GM12878 (cell line): ENCODE results near the gene CNR1. TPM values are rescaled to one million over a fixed set of nuclear protein-coding genes. Genes with fewer than 3 reads are reported as not detected.

ENCODE experiments used
- ATAC-seq: fragments of 200-7000 bp; cut with Tn5 transposase; 3 replicates; pipeline ENCODE4 v1.9.1; 2020; ENCODE audit warnings: mild to moderate bottlenecking, moderate library complexity
- BruUV-seq: library from RNA; stranded (reverse); fragments of 400-500 nt; replicated peaks from 2 replicates; lab custom pipeline; 2021; lab: Mats Ljungman, UMichigan
- CTCF ChIA-PET: fragments of 300-600 bp; sonication (Branson Sonifier 250); formaldehyde crosslinking; extraction: SDS; loops from one replicate; lab custom pipeline; 2021; ENCODE audit warnings: inconsistent platforms; lab: Yijun Ruan, JAX
- POLR2A ChIA-PET: fragments of 350-600 bp; formaldehyde crosslinking; extraction: SDS; loops from one replicate; lab custom pipeline; 2021; ENCODE audit warnings: inconsistent platforms; lab: Charles Lee
- RAD21 ChIA-PET: fragments of 300-600 bp; sonication (Branson Sonifier 250); formaldehyde crosslinking; loops from one replicate; lab custom pipeline; 2023; ENCODE audit warnings: antibody characterized with exemption; ENCODE audit not compliant: unreplicated experiment; lab: Charles Lee
- SMC1A ChIA-PET: fragments of 300-600 bp; sonication (Branson Sonifier 250); formaldehyde crosslinking; loops from one replicate; lab custom pipeline; 2023; ENCODE audit not compliant: unreplicated experiment, uncharacterized antibody; lab: Charles Lee
- DNase-seq: peaks from one replicate; pipeline ENCODE4 v3.0.0-alpha.2; 2011; ENCODE audit warnings: low read depth, low spot score
- FAIRE-seq: peaks from 3 replicates; lab custom pipeline; 2011; peaks lifted over from hg19 to GRCh38; lab: Jason Lieb, UNC
- H2AFZ ChIP-seq: 2 replicates; pipeline ENCODE4 v1.6.0; 2011; ENCODE audit warnings: low read depth, low read length, control low read depth; ENCODE audit not compliant: control insufficient read depth
- H3K27ac ChIP-seq: 2 replicates; pipeline ENCODE4 v1.5.1; 2011; ENCODE audit warnings: control low read depth; ENCODE audit not compliant: control insufficient read depth, insufficient read depth
- H3K27me3 ChIP-seq, 2 experiments: replicated peaks in 1 of 2; 2 replicates each; pipeline versions ENCODE4 v1.6.0 to v1.6.1; 2011; ENCODE audit warnings: low read length in 1 of 2; ENCODE audit not compliant: control insufficient read depth in 2 of 2, insufficient read depth in 2 of 2
- H3K36me3 ChIP-seq, 2 experiments: 2 replicates each; pipeline ENCODE4 v1.5.1; 2011; ENCODE audit warnings: low read length in 1 of 2; ENCODE audit not compliant: control insufficient read depth in 2 of 2, insufficient read depth in 2 of 2
- H3K4me1 ChIP-seq: 2 replicates; pipeline ENCODE4 v1.6.1; 2011; ENCODE audit warnings: mild to moderate bottlenecking, low read length, moderate library complexity, mixed read lengths; ENCODE audit not compliant: control insufficient read depth, insufficient read depth
- H3K4me2 ChIP-seq: 2 replicates; pipeline ENCODE4 v1.6.0; 2011; ENCODE audit warnings: control low read depth; ENCODE audit not compliant: control insufficient read depth, insufficient read depth
- H3K4me3 ChIP-seq: fragments of 200-600 bp; sonication (generic); 2 replicates; pipeline ENCODE4 v1.5.1; 2016
- H3K79me2 ChIP-seq: 2 replicates; pipeline ENCODE4 v1.6.0; 2011; ENCODE audit warnings: low read length; ENCODE audit not compliant: control insufficient read depth, insufficient read depth
- H3K9ac ChIP-seq: 2 replicates; pipeline ENCODE4 v1.8.0; 2011; ENCODE audit warnings: low read length, control low read depth, mixed read lengths; ENCODE audit not compliant: control insufficient read depth, insufficient read depth
- H3K9me3 ChIP-seq: replicated peaks from 3 replicates; pipeline ENCODE4 v1.5.1; 2011; ENCODE audit warnings: mild to moderate bottlenecking, low read length; ENCODE audit not compliant: control insufficient read depth, insufficient read depth
- H4K20me1 ChIP-seq: 2 replicates; pipeline ENCODE4 v1.6.0; 2011; ENCODE audit not compliant: control insufficient read depth, insufficient read depth
- ASH2L ChIP-seq: fragments of 300-600, 200-600 bp; sonication (generic); IDR thresholded peaks from 2 replicates; pipeline ENCODE4 v1.6.1; 2017; ENCODE audit warnings: low read depth, mild to moderate bottlenecking, borderline replicate concordance
- CHD2 ChIP-seq: IDR thresholded peaks from 2 replicates; pipeline ENCODE4 v1.6.1; 2011; ENCODE audit warnings: low read depth, low read length, improper control_type of control experiment, borderline replicate concordance
- FOS ChIP-seq: IDR thresholded peaks from 3 replicates; pipeline ENCODE4 v1.6.1; 2011; ENCODE audit warnings: borderline replicate concordance; ENCODE audit not compliant: insufficient read length; ENCODE audit errors: extremely low read depth
- MEF2A ChIP-seq: IDR thresholded peaks from 2 replicates; pipeline ENCODE4 v1.6.1; 2011; ENCODE audit warnings: low read depth, mild to moderate bottlenecking, low read length, moderate library complexity; ENCODE audit not compliant: insufficient read depth
- MYB ChIP-seq: fragments of 150-350 bp; IDR thresholded peaks from 2 replicates; pipeline ENCODE4 v1.6.1; 2014; ENCODE audit warnings: mild to moderate bottlenecking, low read depth, low read length, borderline replicate concordance
- MYC ChIP-seq: IDR thresholded peaks from 2 replicates; pipeline ENCODE4 v1.6.1; 2011; ENCODE audit warnings: mild to moderate bottlenecking, low read length, moderate library complexity, inconsistent platforms; ENCODE audit not compliant: insufficient read depth, insufficient replicate concordance, insufficient read length, severe bottlenecking
- NFXL1 ChIP-seq: fragments of 450-650 bp; IDR thresholded peaks from 2 replicates; pipeline ENCODE4 v1.6.1; 2017; ENCODE audit warnings: antibody characterized with exemption, mild to moderate bottlenecking, borderline replicate concordance
- NFYA ChIP-seq: IDR thresholded peaks from 2 replicates; pipeline ENCODE4 v1.6.1; 2011; ENCODE audit warnings: low read depth, mild to moderate bottlenecking, low read length, improper control_type of control experiment, borderline replicate concordance
- RAD51 ChIP-seq: fragments of 450-650 bp; IDR thresholded peaks from 2 replicates; pipeline ENCODE4 v1.6.1; 2016; ENCODE audit warnings: moderate library complexity, mild to moderate bottlenecking, inconsistent platforms
- RBBP5 ChIP-seq: fragments of 200-600 bp; sonication (generic); conservative IDR thresholded peaks from 2 replicates; pipeline ENCODE4 v1.6.1; 2016
- SMAD5 ChIP-seq: IDR thresholded peaks from 2 replicates; pipeline ENCODE4 v1.6.1; 2016; ENCODE audit warnings: antibody characterized with exemption, low read depth
- SUZ12 ChIP-seq: fragments of 200-600 bp; sonication (generic); IDR thresholded peaks from one replicate; pipeline ENCODE4 v1.6.1; 2018; ENCODE audit warnings: antibody characterized with exemption, mild to moderate bottlenecking; ENCODE audit not compliant: unreplicated experiment
- WGBS: methylation state at CpG from one replicate; pipeline ENCODE4 v1.1.6; 2016; ENCODE audit warnings: low lambda C conversion rate; ENCODE audit not compliant: insufficient replicate concordance, insufficient coverage; ENCODE audit errors: missing lambda C conversion rate; 5-methylcytosine and 5-hydroxymethylcytosine counted together
- in situ Hi-C: fragments of 300-500 bp; cut with MboI; formaldehyde crosslinking; loops from 9 replicates; pipeline ENCODE4 v1.14.3; 2018; ENCODE audit warnings: mixed read lengths
- intact Hi-C: fragments of 100-400 bp; cut with micrococcal nuclease; formaldehyde crosslinking; loops from one replicate; pipeline ENCODE4 v1.14.2; 2022; ENCODE audit not compliant: unreplicated experiment
- polyA plus RNA-seq, 11 experiments: library from polyadenylated mRNA; depleted of rRNA in 4 of 11; unstranded in 6 of 11; stranded (reverse) in 5 of 11; fragments of >200 nt; fragmentation: Nextera tagmentation in 4 of 11; fragmentation: Illumina TruSeq in 1 of 11; extraction: Ambion mirVana in 4 of 11; extraction: Trizol in 1 of 11; gene quantifications; 1 replicate in 1 of 11; 2 replicates in 10 of 11; pipeline versions ENCODE4 v1.2.1 to v1.2.3, GENCODE V29; 2011 to 2016; ENCODE audit warnings: inconsistent platforms in 2 of 11, missing spikeins in 2 of 11, low read depth in 1 of 11
- total RNA-seq, 4 experiments: library from RNA; depleted of rRNA in 3 of 4; stranded (reverse); fragments of >200 nt in 3 of 4; fragmentation: Illumina TruSeq in 1 of 4; extraction: Trizol in 1 of 4; gene quantifications; 2 replicates each; pipeline versions ENCODE4 v1.2.1 to v1.2.3, GENCODE V29; 2013 to 2021
- TF ChIP-seq, protein P1 (sequence below): fragments of 450-650 bp; IDR thresholded peaks from 2 replicates; pipeline ENCODE4 v1.6.1; 2017; ENCODE audit warnings: low read depth, mild to moderate bottlenecking, moderate library complexity

CNR1 gene
- total and polyA plus RNA-seq, 10 of the 15 experiments (the other 5 are each of a cell fraction or from before 2014, with no cell fraction given), result 2.2 to 15.4 (median 8.5) TPM

GRCh38 chr6:88105741-88106340, 60.3 kb downstream of the CNR1 start:
- no TSS peak for BruUV-seq
- no peak overlapping the region for H3K27ac ChIP-seq
- WGBS, result 35% methylated on average over 7 of the region's 7 CpGs
- H2AFZ ChIP-seq, result no peak overlapping the region
- TF ChIP-seq FOS (no peak), NFXL1 (no peak), SMAD5 (no peak), NFYA (no peak), MYB (no peak), MYC (no peak), MEF2A (no peak), ASH2L (no peak), CHD2 (no peak), RAD51 (no peak), RBBP5 (no peak), SUZ12 (no peak)
- TF ChIP-seq, protein P1, sequence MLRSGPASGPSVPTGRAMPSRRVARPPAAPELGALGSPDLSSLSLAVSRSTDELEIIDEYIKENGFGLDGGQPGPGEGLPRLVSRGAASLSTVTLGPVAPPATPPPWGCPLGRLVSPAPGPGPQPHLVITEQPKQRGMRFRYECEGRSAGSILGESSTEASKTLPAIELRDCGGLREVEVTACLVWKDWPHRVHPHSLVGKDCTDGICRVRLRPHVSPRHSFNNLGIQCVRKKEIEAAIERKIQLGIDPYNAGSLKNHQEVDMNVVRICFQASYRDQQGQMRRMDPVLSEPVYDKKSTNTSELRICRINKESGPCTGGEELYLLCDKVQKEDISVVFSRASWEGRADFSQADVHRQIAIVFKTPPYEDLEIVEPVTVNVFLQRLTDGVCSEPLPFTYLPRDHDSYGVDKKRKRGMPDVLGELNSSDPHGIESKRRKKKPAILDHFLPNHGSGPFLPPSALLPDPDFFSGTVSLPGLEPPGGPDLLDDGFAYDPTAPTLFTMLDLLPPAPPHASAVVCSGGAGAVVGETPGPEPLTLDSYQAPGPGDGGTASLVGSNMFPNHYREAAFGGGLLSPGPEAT, result no peak
- no peaks in the 10 kb centered on the region for H3K79me2 ChIP-seq
- RAD21 ChIA-PET, result interaction anchor here (1.0 to 1.4 kb wide), 2 partner anchors 36 to 59 kb away, joined by 4 read pairs; no protein-coding TSS in a partner anchor
- CTCF ChIA-PET, result interaction anchor here (0.7 kb wide), 1 partner anchor 642 kb away, joined by 3 read pairs; no protein-coding TSS in a partner anchor
- H3K4me3 ChIP-seq, result no peak overlapping the region
- no peaks in the 10 kb centered on the region for H4K20me1 ChIP-seq
- in situ Hi-C loops (no loop called here), intact Hi-C loops (no loop called here)
- H3K27me3 ChIP-seq, result no peaks in the 10 kb centered on the region
- ATAC-seq, result no peak
- no peak overlapping the region for H3K4me2 ChIP-seq
- no peak overlapping the region for H3K9ac ChIP-seq
- H3K9me3 ChIP-seq, result no peaks in the 10 kb centered on the region
- SMC1A ChIA-PET, result interaction anchor here (1.3 to 1.7 kb wide), 6 partner anchors 10 to 42 kb away, joined by 3 to 6 read pairs (median 4); no protein-coding TSS in a partner anchor
- DNase-seq, result no peak
- FAIRE-seq, result no peak
- POLR2A ChIA-PET, result no interaction called here
- H3K4me1 ChIP-seq, result no peaks in the 10 kb centered on the region
- H3K36me3 ChIP-seq, result no peaks in the 10 kb centered on the region

Other genes with a start within 250 kb of the CNR1 start
- gene SPACA1, start 118.5 kb downstream of the CNR1 start, total RNA-seq (2014; rRNA removed), result not detected in 2 replicates
- not detected in 2 replicates for gene SPACA1, start 118.5 kb downstream of the CNR1 start, total RNA-seq (2014; rRNA removed; fragmentation: Illumina TruSeq; extraction: Trizol)
- not detected in 2 replicates for gene SPACA1, start 118.5 kb downstream of the CNR1 start, total RNA-seq (2021)
- gene SPACA1, start 118.5 kb downstream of the CNR1 start, polyA plus RNA-seq (2011; rRNA removed), result not detected in 2 replicates
- gene SPACA1, start 118.5 kb downstream of the CNR1 start, polyA plus RNA-seq (2014; fragmentation: Illumina TruSeq; extraction: Trizol), result not detected in 2 replicates
- not detected for gene SPACA1, start 118.5 kb downstream of the CNR1 start, polyA plus RNA-seq (2014; fragmentation: Nextera tagmentation; extraction: Ambion mirVana)
- gene SPACA1, start 118.5 kb downstream of the CNR1 start, polyA plus RNA-seq (2014; rRNA removed), result not detected in 2 replicates
- not detected for gene SPACA1, start 118.5 kb downstream of the CNR1 start, polyA plus RNA-seq (2016; fragmentation: Nextera tagmentation; extraction: Ambion mirVana)